ENCODE results near the gene MBLAC2. TPM values are rescaled to one million over a fixed set of nuclear protein-coding genes. Genes with fewer than 3 reads are reported as not detected.

Gene MBLAC2
- total RNA-seq, 1 donor from 2014 or later: 6.6 TPM

DNA sequence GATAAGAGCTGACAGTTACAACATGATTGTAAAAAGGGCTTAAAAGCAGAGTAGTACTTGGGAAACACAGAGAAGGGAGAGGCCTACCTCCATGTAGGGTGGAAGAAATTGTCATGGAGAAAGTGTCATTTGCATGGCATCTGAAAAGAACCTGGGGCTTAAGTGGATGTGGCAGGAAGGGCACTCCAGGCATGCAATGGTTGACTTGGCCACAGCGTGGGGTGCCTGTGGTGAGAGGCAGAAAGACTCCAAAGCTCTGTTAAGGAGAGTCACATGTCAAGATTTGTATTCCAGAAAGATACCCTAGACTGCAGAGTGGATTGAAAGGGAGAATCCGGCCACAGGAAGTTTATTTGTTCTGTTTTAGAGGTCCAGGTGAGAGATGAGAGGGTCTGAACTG lies 2.5 kb upstream of the MBLAC2 start:
- Mint-ChIP-seq H3K36me3 (ENCODE audit: low read depth) (no peaks in the 10 kb centered on the region), H3K9me3 (no peaks in the 10 kb centered on the region), H3K27me3 (ENCODE audit: low read depth) (peaks cover 26% of the 10 kb centered on the region), H3K4me1 (peaks cover 45% of the 10 kb centered on the region), H3K27ac (ENCODE audit: unreplicated experiment) (peak overlapping the region; percentile 65), H3K4me3 (peak overlapping the region; percentile 12)
- no peak for DNase-seq (ENCODE audit: low read depth, low spot score)
- TF ChIP-seq, protein P1, sequence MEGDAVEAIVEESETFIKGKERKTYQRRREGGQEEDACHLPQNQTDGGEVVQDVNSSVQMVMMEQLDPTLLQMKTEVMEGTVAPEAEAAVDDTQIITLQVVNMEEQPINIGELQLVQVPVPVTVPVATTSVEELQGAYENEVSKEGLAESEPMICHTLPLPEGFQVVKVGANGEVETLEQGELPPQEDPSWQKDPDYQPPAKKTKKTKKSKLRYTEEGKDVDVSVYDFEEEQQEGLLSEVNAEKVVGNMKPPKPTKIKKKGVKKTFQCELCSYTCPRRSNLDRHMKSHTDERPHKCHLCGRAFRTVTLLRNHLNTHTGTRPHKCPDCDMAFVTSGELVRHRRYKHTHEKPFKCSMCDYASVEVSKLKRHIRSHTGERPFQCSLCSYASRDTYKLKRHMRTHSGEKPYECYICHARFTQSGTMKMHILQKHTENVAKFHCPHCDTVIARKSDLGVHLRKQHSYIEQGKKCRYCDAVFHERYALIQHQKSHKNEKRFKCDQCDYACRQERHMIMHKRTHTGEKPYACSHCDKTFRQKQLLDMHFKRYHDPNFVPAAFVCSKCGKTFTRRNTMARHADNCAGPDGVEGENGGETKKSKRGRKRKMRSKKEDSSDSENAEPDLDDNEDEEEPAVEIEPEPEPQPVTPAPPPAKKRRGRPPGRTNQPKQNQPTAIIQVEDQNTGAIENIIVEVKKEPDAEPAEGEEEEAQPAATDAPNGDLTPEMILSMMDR (conservative IDR thresholded peaks at IDR 0.05): no peak

DNA sequence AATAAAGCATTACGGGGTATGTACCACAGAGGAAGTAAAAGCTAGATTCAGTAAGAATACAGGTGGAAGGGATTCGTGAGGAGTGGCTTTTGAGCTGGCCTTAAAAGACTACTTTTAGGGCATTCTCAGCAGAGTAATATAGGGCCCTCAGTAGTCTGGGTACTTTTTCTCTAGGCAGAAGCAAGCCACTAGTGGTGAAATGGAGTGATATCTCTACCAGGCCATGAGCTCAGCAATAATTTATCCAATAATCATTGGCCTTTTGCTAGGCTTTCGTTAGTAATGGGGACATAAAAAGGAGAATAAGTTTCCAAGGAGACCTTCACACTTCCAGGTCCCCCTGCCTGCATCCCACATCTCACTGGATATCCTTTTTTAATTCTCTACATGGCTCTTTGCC lies 1.8 kb upstream of the MBLAC2 start:
- peak overlapping the region; percentile 97 for H3K4me3 Mint-ChIP-seq

DNA sequence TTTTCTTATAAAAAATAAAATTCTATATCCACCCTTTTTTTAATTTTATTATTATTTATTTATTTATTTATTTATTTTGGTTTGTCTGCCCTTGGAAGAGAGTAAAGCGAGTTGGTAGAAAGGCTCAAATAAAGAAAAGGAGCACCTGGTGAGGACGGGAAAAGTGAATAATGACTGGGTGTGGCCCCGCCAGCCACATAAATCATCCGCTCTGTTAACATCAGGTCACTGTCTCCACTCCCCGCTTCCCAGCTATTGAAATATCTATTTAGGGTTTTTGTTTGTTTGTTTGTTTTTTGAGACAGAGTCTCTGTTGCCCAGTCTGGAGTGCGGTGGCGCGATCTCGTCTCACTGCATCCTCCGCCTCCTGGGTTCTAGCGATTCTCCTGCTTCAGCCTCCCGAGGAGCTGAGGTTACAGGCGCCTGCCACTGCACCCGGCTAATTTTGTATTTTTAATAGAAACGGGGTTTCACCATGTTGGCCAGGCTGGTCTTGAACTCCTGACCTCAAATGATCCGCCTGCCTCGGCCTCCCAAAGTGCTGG lies 937 bp upstream of the MBLAC2 start:
- H3K27ac Mint-ChIP-seq (ENCODE audit: unreplicated experiment): no peak overlapping the region
- peaks cover 55% of the 10 kb centered on the region for H3K4me1 Mint-ChIP-seq
- peaks cover 3% of the 10 kb centered on the region for H3K36me3 Mint-ChIP-seq (ENCODE audit: low read depth)
- H3K27me3 Mint-ChIP-seq (ENCODE audit: low read depth): peaks cover 26% of the 10 kb centered on the region
- peak overlapping the region; percentile 97 for H3K4me3 Mint-ChIP-seq
- TF ChIP-seq, protein P1 (conservative IDR thresholded peaks at IDR 0.05): no peak
- no peak for DNase-seq (ENCODE audit: low read depth, low spot score)
- H3K9me3 Mint-ChIP-seq: no peaks in the 10 kb centered on the region

More for the DNA sequence above, 1.8 kb upstream of the MBLAC2 start:
- Mint-ChIP-seq H3K4me1 (peaks cover 46% of the 10 kb centered on the region), H3K36me3 (ENCODE audit: low read depth) (no peaks in the 10 kb centered on the region), H3K9me3 (no peaks in the 10 kb centered on the region), H3K27ac (ENCODE audit: unreplicated experiment) (no peak overlapping the region), H3K27me3 (ENCODE audit: low read depth) (peaks cover 26% of the 10 kb centered on the region)
- TF ChIP-seq, protein P1 (conservative IDR thresholded peaks at IDR 0.05): no peak
- no peak for DNase-seq (ENCODE audit: low read depth, low spot score)

DNA sequence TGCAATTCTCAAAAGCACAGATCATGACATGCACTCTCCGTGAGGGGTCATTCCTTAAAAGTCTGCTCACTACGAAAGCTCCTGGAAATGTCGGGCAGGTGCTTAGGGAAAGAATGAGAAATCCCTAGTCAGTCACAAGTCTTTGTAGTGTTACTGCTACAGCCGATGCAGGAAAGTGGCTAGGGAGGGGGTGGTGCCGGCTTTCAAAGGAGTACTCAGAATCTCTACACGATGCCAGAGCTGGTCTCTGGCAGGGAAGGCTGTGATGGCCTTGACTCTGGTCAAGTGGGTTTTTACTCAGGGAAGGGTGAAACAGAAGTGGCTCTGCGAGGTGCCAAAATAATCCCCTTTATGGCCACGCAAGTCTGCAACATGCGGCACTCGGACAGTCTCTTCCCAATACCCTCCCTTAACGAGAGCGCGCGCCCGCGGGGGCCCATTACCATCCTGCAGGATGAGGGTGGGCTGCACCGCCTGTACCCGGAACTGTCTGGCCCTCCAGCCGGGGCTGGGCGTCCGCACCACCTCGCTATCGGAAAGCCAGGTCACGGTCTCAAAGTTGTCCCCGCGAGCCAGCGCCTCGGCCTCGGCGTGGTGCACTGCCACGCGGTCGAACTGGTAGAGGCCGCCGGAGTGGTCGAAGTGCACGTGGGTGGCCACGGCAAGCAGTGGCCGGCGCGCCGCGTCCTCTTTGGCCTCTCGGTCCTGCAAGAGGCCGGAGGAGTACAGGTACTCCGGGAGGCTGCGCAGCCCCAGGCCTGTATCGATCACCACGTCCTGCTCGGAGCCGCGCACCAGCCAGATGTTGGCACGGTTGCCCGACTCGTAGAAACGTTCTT lies 956 bp downstream of the MBLAC2 start:
- Mint-ChIP-seq H3K27ac (ENCODE audit: unreplicated experiment) (peak overlapping the region; percentile 96), H3K36me3 (ENCODE audit: low read depth) (peaks cover 14% of the 10 kb centered on the region), H3K9me3 (peaks cover 6% of the 10 kb centered on the region), H3K27me3 (ENCODE audit: low read depth) (peaks cover 26% of the 10 kb centered on the region), H3K4me1 (peaks cover 56% of the 10 kb centered on the region), H3K4me3 (peak overlapping the region; percentile 97)
- TF ChIP-seq, protein P1 (conservative IDR thresholded peaks at IDR 0.05): no peak
- DNase-seq (ENCODE audit: low read depth, low spot score): peak; percentile 25

DNA sequence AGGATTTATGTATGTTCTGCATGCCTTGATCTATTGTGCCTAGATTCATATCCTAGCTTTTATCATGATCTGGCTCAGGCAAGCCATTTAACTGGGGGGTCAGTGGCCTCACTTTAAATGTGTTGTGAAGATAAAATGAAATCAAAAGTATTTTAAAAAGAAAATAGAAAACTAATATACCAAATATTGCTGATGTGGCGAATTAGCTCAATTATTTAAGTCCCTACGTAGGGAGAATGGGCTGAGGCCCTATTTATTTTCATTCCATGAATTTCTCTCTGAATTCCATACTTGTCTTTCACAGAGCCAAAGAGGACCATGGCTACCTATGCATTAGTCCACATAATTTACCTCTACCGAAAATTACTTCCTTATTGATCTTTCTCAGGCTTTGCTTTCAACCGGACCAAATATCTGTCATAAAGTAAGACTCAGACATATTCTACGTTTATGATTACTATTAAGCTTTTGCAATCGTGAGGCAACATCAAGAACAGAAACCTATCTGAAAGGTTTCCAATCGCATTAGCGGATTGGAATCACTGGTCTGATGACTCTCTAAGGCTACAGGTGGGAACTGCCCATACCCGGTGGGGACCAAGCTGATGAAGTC lies 1.7 kb downstream of the MBLAC2 start:
- TF ChIP-seq, protein P1 (conservative IDR thresholded peaks at IDR 0.05): no peak
- Mint-ChIP-seq H3K4me1 (peaks cover 50% of the 10 kb centered on the region), H3K36me3 (ENCODE audit: low read depth) (peaks cover 20% of the 10 kb centered on the region), H3K4me3 (peak overlapping the region; percentile 97), H3K27me3 (ENCODE audit: low read depth) (peaks cover 26% of the 10 kb centered on the region), H3K9me3 (peaks cover 8% of the 10 kb centered on the region), H3K27ac (ENCODE audit: unreplicated experiment) (no peak overlapping the region)
- no peak for DNase-seq (ENCODE audit: low read depth, low spot score)

Measured in neural crest cell (in vitro differentiated cells).